K562 (cell line): ENCODE measurements around the gene CCDC136. TPM values are rescaled to one million over a fixed set of nuclear protein-coding genes. Genes with fewer than 3 reads are reported as not detected.

Experiments used
- ARID1B ChIP-seq: fragments of 450-650 bp; IDR thresholded peaks from 2 replicates; pipeline ENCODE4 v1.6.1; 2016; ENCODE audit warnings: antibody characterized with exemption, mild to moderate bottlenecking, inconsistent platforms
- ARNT ChIP-seq, 2 experiments: fragments of 450-650 bp; IDR thresholded peaks; 2 replicates each; pipeline ENCODE4 v1.6.1; 2016; ENCODE audit warnings: mild to moderate bottlenecking in 1 of 2
- ATF1 ChIP-seq, 2 experiments: fragments of 450-650 bp in 1 of 2; IDR thresholded peaks; 2 replicates each; pipeline ENCODE4 v1.6.1; 2016; ENCODE audit warnings: missing compliant biosample characterization in 1 of 2, missing genetic modification characterization in 1 of 2
- BCOR ChIP-seq: fragments of 450-650 bp; IDR thresholded peaks from 2 replicates; pipeline ENCODE4 v1.6.1; 2016
- CCAR2 ChIP-seq: fragments of 200-400 bp; formaldehyde crosslinking; IDR thresholded peaks from 2 replicates; pipeline ENCODE4 v1.6.1; 2017; ENCODE audit warnings: mild to moderate bottlenecking, low read depth, low read length
- CEBPB ChIP-seq: fragments of 450-650 bp; IDR thresholded peaks from 2 replicates; pipeline ENCODE4 v1.6.1; 2016; ENCODE audit warnings: missing genetic modification characterization, missing compliant biosample characterization
- DNMT1 ChIP-seq: fragments of 450-650 bp; IDR thresholded peaks from 2 replicates; pipeline ENCODE4 v1.6.1; 2016; ENCODE audit warnings: antibody characterized with exemption, mild to moderate bottlenecking
- FOSL1 ChIP-seq: fragments of 200-800 bp; sonication (Bioruptor generic); conservative IDR thresholded peaks from 2 replicates; pipeline ENCODE4 v1.6.1; 2016; ENCODE audit warnings: missing genetic modification characterization, missing compliant biosample characterization
- HDAC2 ChIP-seq: fragments of 450-650 bp; IDR thresholded peaks from 2 replicates; pipeline ENCODE4 v1.6.1; 2016; ENCODE audit warnings: mild to moderate bottlenecking
- HMBOX1 ChIP-seq: sonication (generic); IDR thresholded peaks from 2 replicates; pipeline ENCODE4 v1.6.1; 2016
- JUND ChIP-seq, 2 experiments: IDR thresholded peaks; 2 replicates in 1 of 2; 3 replicates in 1 of 2; pipeline ENCODE4 v1.6.1; 2011; ENCODE audit warnings: borderline replicate concordance in 2 of 2, low read depth in 2 of 2, low read length in 2 of 2, improper control_type of control experiment in 1 of 2, missing biosample characterization in 1 of 2, missing genetic modification characterization in 1 of 2, missing genetic modification reagents in 1 of 2
- KLF13 ChIP-seq: fragments of 450-650 bp; IDR thresholded peaks from 2 replicates; pipeline ENCODE4 v1.6.1; 2016; ENCODE audit warnings: missing genetic modification characterization, low read depth, mild to moderate bottlenecking, missing compliant biosample characterization, moderate library complexity, borderline replicate concordance
- LEF1 ChIP-seq: fragments of 450-650 bp; IDR thresholded peaks from 2 replicates; pipeline ENCODE4 v1.6.1; 2016; ENCODE audit warnings: mild to moderate bottlenecking
- MBD2 ChIP-seq: sonication (generic); IDR thresholded peaks from 2 replicates; pipeline ENCODE4 v1.6.1; 2016; ENCODE audit warnings: low read depth, borderline replicate concordance
- MIER1 ChIP-seq: fragments of 450-650 bp; IDR thresholded peaks from 2 replicates; pipeline ENCODE4 v1.6.1; 2016; ENCODE audit warnings: antibody characterized with exemption, mild to moderate bottlenecking, low read depth
- MTA2 ChIP-seq: fragments of 450-650 bp; IDR thresholded peaks from 2 replicates; pipeline ENCODE4 v1.6.1; 2016; ENCODE audit warnings: low read depth
- NBN ChIP-seq: fragments of 450-650 bp; IDR thresholded peaks from 2 replicates; pipeline ENCODE4 v1.6.1; 2016; ENCODE audit warnings: low read depth, mild to moderate bottlenecking
- NCOA1 ChIP-seq: fragments of 450-650 bp; IDR thresholded peaks from 2 replicates; pipeline ENCODE4 v1.6.1; 2016; ENCODE audit warnings: low read depth
- NFRKB ChIP-seq: fragments of 450-650 bp; IDR thresholded peaks from 2 replicates; pipeline ENCODE4 v1.6.1; 2016; ENCODE audit warnings: low read depth
- NR3C1 ChIP-seq: sonication (generic); formaldehyde crosslinking; IDR thresholded peaks from 2 replicates; pipeline ENCODE4 v1.8.1; 2022; ENCODE audit warnings: missing genetic modification reagents
- PHB ChIP-seq: fragments of 250-450 bp; sonication (Bioruptor Pico); IDR thresholded peaks from 2 replicates; pipeline ENCODE4 v1.5.0; 2021
- POLR2H ChIP-seq: IDR thresholded peaks from 2 replicates; pipeline ENCODE4 v1.6.1; 2016; ENCODE audit warnings: missing genetic modification characterization, low read depth, mild to moderate bottlenecking, control low read depth, missing compliant biosample characterization, moderate library complexity
- SMARCE1 ChIP-seq: fragments of 450-650 bp; IDR thresholded peaks from 2 replicates; pipeline ENCODE4 v1.7.1; 2016; ENCODE audit warnings: mild to moderate bottlenecking
- SRSF7 ChIP-seq: fragments of 200-400 bp; formaldehyde crosslinking; optimal IDR thresholded peaks from 2 replicates; pipeline ENCODE3; 2017; ENCODE audit warnings: mild to moderate bottlenecking, low read depth, low read length
- USF1 ChIP-seq: sonication (generic); formaldehyde crosslinking; IDR thresholded peaks from 2 replicates; pipeline ENCODE4 v1.9.0; 2022; ENCODE audit warnings: mild to moderate bottlenecking, missing genetic modification reagents
- ZEB2 ChIP-seq: fragments of 450-650 bp; IDR thresholded peaks from 2 replicates; pipeline ENCODE4 v1.6.1; 2016
- ZNF76 ChIP-seq: fragments of 250-450 bp; sonication (Bioruptor Pico); IDR thresholded peaks from 2 replicates; pipeline ENCODE4 v1.4.0; 2020; ENCODE audit warnings: mild to moderate bottlenecking, moderate library complexity, borderline replicate concordance
- polyA plus RNA-seq, 8 experiments: library from polyadenylated mRNA; depleted of rRNA in 4 of 8; stranded (reverse) in 5 of 8; unstranded in 3 of 8; fragments of >200 nt; fragmentation: Nextera tagmentation in 2 of 8; fragmentation: Illumina TruSeq in 1 of 8; extraction: Ambion mirVana in 2 of 8; extraction: Trizol in 1 of 8; gene quantifications; 2 replicates each; pipeline versions ENCODE4 v1.2.1 to v1.2.3, GENCODE V29; 2011 to 2014; ENCODE audit warnings: inconsistent platforms in 1 of 8, missing spikeins in 1 of 8
- total RNA-seq, 7 experiments: library from RNA; depleted of rRNA in 6 of 7; stranded (reverse); fragments of >200 nt in 6 of 7; fragmentation: Illumina TruSeq in 2 of 7; extraction: Trizol in 2 of 7; gene quantifications; 2 replicates each; pipeline versions ENCODE4 v1.2.1 to v1.2.3, GENCODE V29; 2011 to 2021; ENCODE audit warnings: low replicate concordance in 1 of 7
- TF ChIP-seq, protein P1 (sequence below), 2 experiments: fragments of 450-650 bp in 1 of 2; sonication (generic) in 1 of 2; formaldehyde crosslinking in 1 of 2; IDR thresholded peaks in 1 of 2; conservative IDR thresholded peaks in 1 of 2; 2 replicates each; pipeline versions ENCODE4 v1.6.1 to v1.8.1; 2016 to 2023; ENCODE audit warnings: mild to moderate bottlenecking in 2 of 2, moderate library complexity in 2 of 2, inconsistent platforms in 1 of 2, missing genetic modification reagents in 1 of 2

CCDC136 gene
- total and polyA plus RNA-seq, 9 of the 15 experiments (the other 6 are each of a cell fraction or from before 2014, with no cell fraction given), result 2.4 to 40.8 (median 26.5) TPM

GRCh38 chr7:128777156-128778123 lies 14.3 kb upstream of the CCDC136 start (continued):
- TF ChIP-seq PHB (CRISPR knock-in tag) (no peak), NFRKB (no peak; the same call in 1 of the 2 replicates), HMBOX1 (0 out of 2 replicates have a peak, but pooled peaks have one; percentile 33), NBN (peak; percentile 89; the same call in 1 of the 2 replicates), SMARCE1 (peak; percentile 93), FOSL1 (tag) (peak; percentile 99), CCAR2 (no peak), POLR2H (peak; percentile 36), LEF1 (peak; percentile 69), MTA2 (peak; percentile 36), ARNT (IDR thresholded peaks at IDR 0.05) (peak; percentile 48 to 70; a peak in 2 of 4 replicates), CEBPB (no peak), USF1 (CRISPR knock-in tag) (no peak), DNMT1 (0 out of 2 replicates have a peak, but pooled peaks have one; percentile 32), JUND (IDR thresholded peaks at IDR 0.05; ENCODE audit: borderline replicate concordance, low read depth, low read length) (peak; percentile 97), JUND (tag; IDR thresholded peaks at IDR 0.05; ENCODE audit: borderline replicate concordance, low read depth, low read length) (peak; percentile 100), SRSF7 (no peak), ZEB2 (peak; percentile 88), BCOR (no peak), MIER1 (0 out of 2 replicates have a peak, but pooled peaks have one; percentile 63), MBD2 (no peak), NR3C1 (CRISPR knock-in tag) (no peak), HDAC2 (no peak), ZNF76 (CRISPR knock-in tag) (no peak), ARID1B (peak; percentile 71), ATF1 (CRISPR knock-in tag; IDR thresholded peaks at IDR 0.05) (no peak), ATF1 (tag; IDR thresholded peaks at IDR 0.05) (no peak), KLF13 (tag) (no peak), NCOA1 (0 out of 2 replicates have a peak, but pooled peaks have one; percentile 25)
- TF ChIP-seq, protein P1, sequence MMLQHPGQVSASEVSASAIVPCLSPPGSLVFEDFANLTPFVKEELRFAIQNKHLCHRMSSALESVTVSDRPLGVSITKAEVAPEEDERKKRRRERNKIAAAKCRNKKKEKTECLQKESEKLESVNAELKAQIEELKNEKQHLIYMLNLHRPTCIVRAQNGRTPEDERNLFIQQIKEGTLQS (IDR thresholded peaks at IDR 0.05), result peak; percentile 97
- TF ChIP-seq, protein P1 (CRISPR knock-in tag; conservative IDR thresholded peaks at IDR 0.05), result peak; percentile 99
